AG08396 (cell line): ENCODE measurements around the gene FRMD3.

Experiments used
- DNase-seq: peaks from one replicate; pipeline ENCODE4 v3.0.0; 2012; ENCODE audit warnings: low spot score, mixed read lengths

Gene FRMD3

DNA sequence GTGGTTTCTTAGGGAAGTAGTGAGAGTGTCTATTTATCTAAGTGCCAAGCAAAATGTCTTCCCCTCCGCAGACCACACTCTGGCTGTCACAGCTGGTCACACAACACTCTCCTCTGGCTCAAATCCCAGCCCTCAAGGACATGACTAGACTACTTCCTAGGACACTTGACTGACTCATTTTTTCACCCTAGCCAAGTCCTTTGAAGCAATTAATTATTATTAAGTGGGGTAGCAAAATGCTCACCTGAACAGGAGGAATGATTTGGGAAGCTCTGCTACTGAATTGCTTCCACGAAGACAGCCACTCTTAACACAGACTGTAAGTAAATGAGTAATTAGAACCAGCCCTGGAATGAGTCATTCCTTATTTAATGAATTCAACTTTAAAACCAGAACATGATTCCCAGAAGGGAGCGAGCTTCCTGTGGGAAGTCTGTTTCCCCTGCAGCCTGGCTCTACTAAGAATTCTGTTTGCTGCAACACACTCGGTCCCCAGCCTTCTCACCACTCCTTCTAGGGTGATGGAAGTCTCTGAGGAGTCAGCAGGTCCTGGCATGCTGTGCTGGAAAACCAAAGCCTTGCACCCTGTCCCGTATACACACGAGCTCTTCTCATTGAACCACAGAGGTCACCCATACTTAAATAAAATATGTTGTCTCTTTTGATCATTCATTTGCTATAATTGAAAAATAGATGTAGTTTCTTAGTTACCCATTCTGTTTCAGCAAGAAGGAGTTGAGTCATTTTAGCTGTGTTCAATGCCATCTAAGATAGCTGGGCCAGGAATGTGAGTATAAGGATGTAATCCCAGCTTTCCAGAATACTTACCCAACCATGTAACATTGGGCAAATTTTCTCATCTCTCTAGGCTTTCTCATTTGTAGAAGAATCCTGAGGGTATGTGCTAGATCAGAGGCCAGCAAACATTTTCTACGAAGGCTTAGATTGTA lies 256.6 kb downstream of the FRMD3 start:
- DNase-seq, result peak; percentile 25

DNA sequence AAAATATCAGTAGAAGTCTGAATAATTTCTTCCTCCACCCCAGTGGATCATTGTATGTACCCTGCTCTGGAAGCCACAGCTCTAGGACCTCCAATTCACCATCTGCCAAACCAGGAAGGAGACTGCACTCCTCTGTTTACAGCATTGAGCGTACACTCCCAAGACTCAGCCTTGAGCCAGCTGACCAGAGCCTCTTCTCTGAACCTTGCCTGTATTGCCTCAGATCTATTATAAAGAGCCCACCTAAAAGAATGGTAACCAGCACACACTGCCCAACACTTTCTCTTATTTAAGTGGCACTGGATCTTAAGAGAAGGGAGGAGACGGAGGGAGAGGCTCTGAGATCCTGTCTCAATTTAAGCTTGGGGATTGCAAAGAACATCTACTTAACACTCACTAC lies 257.4 kb downstream of the FRMD3 start:
- no peak for DNase-seq

DNA sequence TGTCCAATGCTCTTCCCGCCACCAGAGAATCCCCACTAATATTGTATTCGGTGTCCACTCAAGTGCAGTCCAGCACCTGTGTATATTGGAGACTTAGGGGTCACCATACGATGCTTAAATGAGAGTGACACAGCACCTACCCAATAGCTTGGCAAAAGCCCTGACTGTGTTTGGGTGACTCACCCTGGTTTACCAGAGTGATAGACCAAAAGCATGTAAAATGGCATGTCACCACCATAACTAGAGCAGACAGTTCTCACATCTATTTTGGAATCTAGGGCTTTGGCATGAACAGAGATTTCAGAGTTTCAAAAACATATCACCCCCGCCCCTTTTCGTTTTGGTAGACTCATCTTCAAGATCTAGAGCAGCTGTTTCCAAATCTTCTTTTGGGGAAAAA lies 257.9 kb downstream of the FRMD3 start:
- DNase-seq, result no peak

DNA sequence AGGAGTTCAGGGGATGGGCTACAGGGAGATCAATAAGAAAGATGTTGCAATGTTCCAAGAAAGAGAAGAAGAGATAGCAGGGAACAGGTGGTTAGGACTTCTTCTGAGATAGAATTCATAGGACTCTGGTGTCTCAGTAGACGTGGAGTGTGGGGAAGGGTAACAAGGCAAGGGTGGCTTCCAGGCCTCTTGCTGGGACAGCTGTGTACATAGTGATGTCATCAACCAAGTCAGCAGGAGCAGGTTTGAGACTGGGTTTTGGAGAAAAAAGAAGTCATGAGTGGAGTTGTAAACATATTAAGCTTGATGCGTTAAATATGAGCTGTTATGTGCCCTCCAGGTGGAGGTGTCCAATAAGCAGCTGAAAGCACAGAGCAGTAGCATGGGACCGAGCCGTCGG lies 263.4 kb downstream of the FRMD3 start:
- no peak for DNase-seq

DNA sequence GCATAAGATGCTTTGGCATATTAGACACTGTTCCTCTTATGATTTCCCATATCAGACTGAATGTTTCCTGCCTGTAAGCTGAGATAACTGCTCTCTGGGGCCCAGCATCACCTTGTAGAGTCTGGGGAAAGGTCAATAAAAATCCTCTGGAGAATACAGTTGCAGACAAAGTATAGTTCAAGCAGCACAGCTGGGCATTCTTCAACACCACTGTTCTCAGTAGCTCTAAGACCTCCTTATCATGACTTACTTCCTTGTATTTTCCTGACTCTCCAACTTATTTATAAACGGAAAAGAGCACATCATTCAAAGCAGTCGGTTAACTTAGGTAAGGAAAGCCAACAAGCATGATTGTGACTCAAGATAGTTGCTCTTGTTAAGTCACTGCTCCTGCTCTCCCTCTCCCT lies 266.5 kb downstream of the FRMD3 start:
- no peak for DNase-seq

DNA sequence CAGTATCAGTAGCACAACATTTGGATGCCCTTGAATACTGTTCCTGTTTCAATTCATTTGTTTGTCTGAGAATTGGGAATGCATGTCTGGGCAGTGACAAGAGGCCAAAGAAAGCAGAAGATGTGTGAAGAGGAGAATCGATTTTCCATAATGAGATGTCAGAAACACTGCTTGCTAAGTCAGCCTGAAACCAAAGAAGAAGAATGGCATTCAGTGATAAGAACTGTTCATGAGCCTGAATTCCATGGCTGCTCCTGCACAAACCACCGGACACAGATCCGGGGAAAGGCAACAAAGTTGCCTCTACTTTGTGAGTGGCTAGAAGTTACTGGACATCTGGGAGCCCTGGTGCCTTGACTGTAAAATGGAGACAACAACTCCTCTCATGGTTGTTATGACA lies 268.1 kb downstream of the FRMD3 start:
- DNase-seq, result no peak

DNA sequence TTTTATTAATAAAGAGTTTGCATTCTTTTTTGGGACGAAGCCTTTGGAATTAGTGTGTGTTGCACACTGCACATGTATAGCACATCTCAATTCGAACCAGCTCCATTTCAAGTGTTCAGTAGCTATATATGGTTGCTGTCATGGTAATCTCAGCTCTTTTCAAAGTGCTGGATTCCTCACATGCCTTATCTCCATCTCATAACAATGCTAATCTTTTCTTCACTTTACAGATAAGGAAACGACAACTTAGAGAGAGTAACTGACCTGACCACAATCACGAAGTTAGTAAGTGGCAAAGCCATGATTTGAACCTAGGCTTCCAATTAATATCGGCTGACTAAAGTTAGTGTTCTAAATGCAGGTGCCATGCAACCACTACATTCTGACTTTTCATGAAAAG lies 270.5 kb downstream of the FRMD3 start:
- no peak for DNase-seq

DNA sequence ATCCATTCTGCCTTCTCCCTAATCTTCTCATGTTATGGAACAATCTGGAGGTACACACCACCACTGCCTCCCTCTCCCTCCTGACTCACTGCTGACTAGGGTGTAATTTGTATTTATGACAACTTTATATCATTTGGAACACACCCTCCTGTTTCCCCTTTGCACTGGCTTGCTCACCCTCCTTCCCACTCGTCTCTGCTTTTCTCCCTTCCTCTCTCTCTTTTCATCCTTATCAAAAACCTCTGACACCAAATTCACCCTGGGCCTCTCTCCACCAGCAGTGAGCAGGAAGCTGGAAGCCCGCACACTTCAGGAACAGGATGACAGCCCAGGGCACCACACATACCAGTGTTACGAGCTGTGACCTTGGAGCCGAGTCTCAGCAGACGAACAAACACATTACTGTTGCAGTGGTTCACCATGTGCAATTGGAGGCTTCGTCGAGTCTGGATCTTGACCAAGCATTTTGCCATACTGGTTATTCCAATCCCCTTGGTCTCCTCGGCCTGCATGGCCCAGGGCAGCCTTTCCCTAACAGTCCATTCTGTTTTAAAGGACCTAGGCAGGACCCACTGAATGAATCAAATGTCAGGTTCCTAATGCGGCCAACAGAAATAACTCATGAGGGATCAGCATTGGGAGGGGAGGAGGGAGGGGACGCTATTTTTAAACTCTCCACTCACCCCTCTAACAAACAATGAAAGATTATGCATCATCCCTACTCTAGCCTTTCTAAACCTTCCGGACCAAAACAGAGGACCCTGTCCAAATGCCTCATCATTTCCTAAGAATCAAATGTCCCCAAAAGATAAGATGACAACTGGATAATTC lies 271.3 kb downstream of the FRMD3 start:
- DNase-seq, result no peak

DNA sequence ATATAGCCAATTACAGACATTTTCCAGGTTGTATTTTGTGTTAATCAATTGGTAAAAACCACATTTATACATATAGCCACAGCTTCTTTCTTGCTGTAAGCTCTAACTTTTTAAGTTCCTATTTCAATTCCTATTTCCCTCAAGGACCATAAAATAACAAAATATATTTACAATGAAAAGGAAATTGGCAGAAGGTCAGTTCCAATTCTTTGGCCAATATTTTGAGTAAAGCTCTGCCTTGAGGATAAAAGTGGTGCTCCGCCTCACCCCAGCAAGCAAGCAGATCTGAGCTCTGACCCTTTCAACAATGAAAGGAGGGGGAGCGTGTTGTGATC lies 271.9 kb downstream of the FRMD3 start:
- no peak for DNase-seq

DNA sequence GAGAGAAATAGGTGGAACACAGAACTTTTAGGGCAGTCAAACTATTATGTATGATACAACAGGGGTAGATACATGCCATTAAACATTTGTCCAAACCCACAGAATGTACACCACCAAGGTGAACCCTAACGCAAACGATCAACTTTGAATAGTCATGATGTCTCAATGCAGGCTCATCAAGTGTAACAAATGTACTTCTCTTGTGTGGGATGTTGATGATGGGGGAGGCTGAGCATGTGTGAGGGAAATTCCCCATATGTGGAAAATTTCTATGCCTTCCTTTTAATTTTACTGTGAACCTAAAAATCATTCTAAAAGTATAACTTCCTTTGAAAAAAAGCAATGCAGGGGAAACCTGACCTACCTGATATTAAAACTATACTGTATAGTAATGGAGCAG lies 273.9 kb downstream of the FRMD3 start:
- DNase-seq, result no peak

DNA sequence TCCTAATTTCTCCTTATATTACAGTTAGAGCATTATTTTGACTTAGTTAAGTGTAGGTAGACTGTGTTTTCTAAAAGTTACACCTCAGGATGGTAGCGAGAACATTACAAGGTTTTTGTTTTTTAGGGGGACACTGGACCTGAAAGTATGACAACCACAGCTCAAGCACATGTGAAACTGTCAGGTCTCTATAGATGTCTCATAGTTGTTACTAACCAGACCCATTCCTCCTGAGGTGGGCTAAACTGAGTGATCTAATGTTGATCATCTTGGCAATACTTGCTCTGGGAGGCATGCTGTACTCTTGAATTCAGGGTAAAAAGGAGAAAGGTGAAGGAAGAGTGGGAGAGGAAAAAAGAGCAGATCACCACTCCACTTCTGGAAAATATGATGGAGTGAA lies 278.6 kb downstream of the FRMD3 start:
- DNase-seq, result no peak

DNA sequence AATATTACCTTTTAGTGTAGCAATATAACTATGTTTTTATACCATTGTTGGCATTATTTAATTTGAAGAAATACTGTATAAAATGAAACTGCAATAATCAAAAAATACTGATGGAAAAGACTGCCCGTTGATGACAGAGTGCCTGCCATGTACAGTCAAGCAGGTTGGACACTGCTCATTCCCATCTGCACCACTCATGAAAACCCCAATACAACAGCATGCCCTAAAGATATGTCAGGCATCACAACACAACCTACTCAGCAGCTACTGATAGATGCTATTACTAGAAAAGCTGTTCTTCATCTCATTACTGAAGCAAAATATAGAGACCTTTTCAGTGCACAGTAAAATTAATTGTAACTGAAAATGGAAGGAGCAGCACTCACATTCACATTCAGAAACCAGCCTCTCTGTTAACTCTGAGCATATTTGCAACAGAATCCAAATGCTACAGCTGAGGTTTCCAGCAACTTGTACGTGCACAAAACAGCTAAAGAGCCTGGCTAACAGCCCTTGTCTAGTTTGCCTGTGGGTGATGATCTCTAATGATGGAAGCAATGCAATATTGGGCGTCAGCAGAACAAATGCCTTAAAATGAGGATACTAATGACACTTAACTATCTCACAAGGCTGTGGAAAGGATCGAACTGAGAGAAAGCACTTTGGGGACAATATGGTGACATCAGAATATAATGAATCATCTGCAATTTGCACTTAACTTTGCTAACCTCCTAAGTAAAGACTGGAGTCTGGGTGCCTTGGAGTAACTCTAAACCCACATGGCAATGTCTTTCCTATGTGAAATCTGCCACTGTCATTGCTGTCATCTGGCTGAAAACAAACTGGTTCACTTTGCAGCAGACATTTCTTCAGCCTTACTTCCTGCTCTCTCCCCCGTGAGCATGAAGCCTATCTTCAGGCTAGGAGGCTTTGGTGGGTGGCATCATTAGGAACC lies 280.0 kb downstream of the FRMD3 start:
- DNase-seq, result no peak

DNA sequence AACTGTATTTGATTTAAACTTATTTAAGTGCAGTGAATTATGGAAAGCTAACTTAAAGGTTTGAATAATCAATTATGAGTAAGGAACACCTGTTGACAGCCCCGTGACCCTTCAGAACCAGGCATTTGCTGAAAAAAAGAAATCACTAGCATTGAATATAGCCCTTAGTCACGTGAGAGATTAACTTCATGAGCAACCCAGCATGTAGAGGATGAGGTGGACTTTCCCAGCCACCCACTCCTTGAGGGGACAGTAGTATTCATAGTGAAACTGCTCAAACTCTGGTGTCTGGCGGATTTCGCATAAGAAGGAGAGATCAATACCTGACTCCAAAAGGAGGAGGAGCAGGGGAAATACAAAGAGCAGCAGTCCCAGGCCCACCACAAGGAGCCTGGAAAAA lies 290.5 kb downstream of the FRMD3 start:
- DNase-seq, result no peak

DNA sequence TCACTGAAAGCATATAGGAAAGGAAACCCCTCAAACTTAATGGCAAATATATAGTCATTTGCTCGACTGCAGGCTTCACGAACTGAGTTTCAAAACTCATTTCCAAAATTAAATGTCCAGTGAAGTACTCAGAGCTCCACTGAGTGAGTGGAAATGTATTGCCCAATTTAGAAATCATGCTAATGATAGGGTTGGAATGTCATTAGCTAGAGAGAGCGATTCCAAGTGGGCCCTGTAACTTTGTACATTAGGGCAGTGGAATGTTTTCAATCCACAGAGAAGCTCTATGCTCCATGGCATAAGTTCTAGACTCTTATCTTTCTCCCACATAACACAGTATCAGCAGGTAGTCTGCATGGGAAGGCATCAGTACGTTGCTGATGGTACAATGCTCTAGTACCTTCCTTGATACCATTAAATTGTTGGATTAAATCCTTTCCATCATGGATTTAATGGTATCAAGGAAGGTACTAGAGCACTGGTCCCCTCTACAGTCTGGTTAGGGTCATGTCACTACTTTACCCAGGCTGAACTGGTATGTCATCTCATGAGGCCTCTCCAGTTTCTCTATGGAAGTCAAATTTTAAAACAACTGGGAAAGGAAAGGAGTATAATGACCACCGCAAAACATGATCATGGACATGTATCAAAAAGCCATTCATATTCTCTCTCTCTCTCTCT lies 292.1 kb downstream of the FRMD3 start:
- DNase-seq, result no peak

DNA sequence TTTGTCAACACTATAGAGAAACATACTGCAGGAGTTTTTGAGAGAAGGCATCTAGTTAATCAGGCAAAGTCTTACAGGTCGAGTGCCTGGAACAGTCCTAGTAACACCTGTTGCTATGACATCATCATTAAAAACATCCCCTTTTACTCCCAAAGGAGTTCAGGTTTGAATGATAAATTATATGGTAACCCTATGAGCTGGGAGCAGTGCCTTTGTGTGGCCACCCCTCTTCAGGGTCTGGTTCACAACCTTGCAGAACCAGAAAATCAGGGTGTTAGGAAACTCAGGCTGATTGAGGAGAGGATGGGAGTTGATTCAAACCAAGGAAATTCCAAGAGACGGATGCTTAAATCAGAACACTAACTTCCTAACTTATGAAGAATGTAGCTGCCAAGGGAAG lies 296.1 kb downstream of the FRMD3 start:
- DNase-seq, result no peak

DNA sequence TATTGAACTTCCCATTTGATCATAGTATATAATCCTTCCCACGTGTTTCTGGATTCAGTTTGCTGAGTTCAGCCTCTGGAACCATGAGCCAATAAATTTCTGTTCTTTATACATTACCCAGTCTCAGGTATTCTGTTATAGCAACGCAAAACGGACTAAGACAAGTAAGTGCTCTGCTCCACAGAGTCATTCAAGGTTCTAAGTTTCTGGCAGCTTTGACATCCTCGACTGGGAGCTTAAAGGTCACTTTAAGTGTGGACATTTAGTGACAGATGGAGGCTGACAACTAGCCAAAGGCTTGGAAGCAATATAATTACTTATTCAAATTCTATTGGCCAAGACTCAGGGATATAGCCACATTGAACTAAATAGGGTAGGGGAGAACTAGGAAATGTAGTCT lies 297.5 kb downstream of the FRMD3 start:
- DNase-seq, result no peak

DNA sequence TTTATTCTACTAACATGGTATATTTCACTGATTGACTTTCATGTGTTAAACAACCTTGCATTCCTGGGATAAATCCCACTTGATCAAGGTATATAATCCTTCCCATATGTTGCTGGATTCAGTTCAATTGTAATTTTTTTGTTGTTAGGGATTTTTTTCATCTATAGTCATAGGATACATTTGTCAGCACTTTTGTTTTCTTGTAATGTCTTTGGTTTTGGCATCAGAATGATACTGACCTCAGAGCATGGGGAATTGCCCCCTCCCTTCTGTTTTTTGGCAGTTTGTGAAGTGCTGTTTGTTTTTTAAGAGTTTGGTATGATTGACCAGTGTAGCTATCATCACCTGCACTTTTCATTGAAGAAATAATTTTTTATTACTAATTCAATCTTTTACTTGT lies 298.5 kb downstream of the FRMD3 start:
- DNase-seq, result no peak

DNA sequence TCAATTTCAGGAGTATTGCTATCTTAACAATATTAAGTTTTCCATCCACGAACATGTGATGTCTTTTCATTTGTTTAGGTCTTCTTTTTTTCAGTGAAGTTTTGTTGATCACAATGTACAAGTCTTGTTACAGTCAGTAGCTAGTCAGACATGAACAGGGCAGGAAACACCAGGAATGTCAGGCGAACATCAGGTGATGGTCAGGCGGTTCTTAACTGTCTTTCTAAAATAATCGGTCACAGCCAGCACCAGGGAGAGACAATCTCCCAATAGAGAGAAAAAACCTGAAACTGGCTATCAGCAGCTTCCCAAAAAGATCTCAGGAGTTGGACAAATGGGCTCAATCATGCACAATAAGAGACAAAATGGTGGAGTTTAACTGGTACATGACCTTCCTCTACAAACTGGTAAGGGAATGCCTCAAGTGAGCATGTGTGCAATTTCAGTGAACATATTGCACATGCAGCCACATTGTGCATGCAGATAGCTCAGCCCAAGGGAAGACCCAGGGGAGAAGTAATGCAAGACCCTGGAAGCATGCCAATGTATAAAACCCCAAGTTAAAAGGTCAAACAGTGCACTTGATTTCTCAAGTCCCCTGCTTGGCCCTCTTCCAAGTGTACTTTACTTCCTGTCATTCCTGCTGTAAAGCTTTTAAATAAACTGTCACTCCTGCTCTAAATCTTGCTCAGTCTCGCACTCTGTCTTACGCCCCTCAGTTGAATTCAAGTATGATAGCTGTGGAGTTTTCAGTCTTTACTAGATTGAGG lies 299.1 kb downstream of the FRMD3 start:
- DNase-seq, result no peak

DNA sequence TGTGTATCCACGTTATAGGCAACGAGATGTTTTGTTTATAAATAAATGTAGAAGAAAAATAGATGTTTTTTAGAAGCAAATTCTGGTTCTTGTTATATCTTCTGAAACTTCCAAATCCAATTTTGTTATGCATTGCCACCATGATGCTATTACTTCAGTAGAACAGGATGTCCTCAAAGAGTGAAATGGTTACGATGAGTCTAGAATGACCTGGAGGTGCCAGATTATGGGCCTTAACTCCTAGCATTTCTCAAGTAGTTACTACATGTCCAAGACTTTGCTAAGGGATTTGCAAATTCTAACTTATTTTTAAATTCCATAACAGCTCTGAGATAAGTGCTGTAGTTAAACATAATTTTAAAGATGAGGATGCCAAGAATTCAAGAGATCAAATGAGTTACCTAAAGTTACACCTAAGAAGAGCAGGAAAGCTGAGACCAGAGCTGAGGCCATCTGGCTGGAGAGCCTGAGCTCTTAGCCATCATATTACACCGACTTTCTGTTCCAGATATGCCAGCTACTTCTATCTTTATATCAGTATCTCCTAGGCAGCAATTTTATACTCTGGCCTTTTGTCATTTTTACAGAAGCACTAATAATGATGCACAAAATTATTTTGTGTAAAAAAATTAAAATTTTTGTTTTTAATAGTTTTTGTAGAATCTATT lies 302.0 kb downstream of the FRMD3 start:
- no peak for DNase-seq

DNA sequence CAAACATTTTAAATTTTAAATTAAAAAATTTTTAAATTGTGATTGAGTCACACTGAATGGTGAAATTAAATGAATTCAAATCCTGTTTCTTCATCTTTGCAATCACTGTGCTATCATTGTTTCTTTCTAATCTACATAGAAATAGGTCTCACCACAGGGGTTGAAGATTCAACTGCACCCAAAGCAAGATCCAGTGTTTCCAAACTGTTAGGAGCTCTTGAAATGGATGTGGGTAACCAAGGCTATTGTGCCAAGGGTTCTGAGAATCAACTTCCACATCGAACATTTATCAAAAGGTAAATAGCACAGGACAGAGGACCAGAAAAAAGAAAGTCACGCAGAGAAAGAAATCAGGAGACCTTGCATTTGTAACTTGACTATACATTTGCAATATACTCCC lies 302.7 kb downstream of the FRMD3 start:
- DNase-seq, result no peak
